ENCODE results near the gene MIEF1. TPM values are rescaled to one million over a fixed set of nuclear protein-coding genes. Genes with fewer than 3 reads are reported as not detected.

The MIEF1 gene
- total RNA-seq (ENCODE audit: unreplicated experiment) = 29.2 TPM
- long read RNA-seq, full-length matches to known transcripts = 10 of 18 reads
- long read RNA-seq, partial matches to known transcripts = 1 of 18 reads
- long read RNA-seq, other reads (novel, unspliced or antisense) = 7 of 18 reads

DNA sequence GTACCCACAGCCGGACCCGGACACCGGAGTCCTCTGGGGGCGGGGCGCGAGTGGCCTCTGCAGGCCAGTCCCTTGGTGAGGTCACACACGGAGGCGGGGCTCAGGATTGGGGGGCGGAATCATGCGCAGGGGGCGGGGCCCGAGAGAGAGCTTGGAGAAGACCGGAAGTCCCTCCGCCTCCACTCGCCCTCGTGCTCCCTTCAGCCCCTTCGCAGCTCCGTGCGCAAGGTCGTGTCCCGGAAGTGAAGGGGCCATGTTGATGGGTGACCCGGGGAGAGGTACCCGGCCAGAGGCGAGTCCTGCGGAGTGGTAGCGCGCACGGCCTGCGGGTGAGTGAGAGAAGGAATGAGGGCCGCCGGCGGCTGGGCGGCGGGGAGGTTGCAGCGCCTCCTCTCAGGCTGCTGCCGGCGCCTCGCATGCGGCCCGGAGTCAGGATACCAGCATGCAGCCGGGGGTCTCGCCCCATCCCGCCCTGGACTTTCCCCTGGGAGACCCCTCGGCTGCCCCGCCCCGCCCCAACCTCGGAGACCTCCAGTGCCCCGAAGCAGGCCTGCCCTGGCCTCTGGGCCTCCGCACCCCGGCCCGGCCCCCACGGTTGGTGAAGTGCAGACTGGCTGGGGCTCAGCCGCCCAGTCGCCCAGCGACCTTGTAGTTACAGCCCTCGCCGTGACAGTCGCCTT is at the start of gene MIEF1:
MIEF1 (plus strand) TSS at position 182 of the 680 bp plus-strand sequence. CDS start 9,005 bp downstream, outside the sequence.
- peak; percentile 93 for DNase-seq (ENCODE audit: low spot score)
- Mint-ChIP-seq H3K27me3 (ENCODE audit: unreplicated experiment) (peaks cover 7% of the 10 kb centered on the region), H3K27ac (ENCODE audit: unreplicated experiment) (peak within 1 kb of the TSS; percentile 79), H3K9me3 (ENCODE audit: unreplicated experiment) (no peaks in the 10 kb centered on the region), H3K4me3 (ENCODE audit: unreplicated experiment) (peak within 1 kb of the TSS; percentile 98), H3K4me1 (ENCODE audit: unreplicated experiment) (peaks cover 20% of the 10 kb centered on the region), H3K36me3 (ENCODE audit: low read depth, unreplicated experiment) (peaks cover 31% of the 10 kb centered on the region)
- TF ChIP-seq, protein P1, sequence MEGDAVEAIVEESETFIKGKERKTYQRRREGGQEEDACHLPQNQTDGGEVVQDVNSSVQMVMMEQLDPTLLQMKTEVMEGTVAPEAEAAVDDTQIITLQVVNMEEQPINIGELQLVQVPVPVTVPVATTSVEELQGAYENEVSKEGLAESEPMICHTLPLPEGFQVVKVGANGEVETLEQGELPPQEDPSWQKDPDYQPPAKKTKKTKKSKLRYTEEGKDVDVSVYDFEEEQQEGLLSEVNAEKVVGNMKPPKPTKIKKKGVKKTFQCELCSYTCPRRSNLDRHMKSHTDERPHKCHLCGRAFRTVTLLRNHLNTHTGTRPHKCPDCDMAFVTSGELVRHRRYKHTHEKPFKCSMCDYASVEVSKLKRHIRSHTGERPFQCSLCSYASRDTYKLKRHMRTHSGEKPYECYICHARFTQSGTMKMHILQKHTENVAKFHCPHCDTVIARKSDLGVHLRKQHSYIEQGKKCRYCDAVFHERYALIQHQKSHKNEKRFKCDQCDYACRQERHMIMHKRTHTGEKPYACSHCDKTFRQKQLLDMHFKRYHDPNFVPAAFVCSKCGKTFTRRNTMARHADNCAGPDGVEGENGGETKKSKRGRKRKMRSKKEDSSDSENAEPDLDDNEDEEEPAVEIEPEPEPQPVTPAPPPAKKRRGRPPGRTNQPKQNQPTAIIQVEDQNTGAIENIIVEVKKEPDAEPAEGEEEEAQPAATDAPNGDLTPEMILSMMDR (IDR thresholded peaks at IDR 0.05; ENCODE audit: unreplicated experiment) = no peak

DNA sequence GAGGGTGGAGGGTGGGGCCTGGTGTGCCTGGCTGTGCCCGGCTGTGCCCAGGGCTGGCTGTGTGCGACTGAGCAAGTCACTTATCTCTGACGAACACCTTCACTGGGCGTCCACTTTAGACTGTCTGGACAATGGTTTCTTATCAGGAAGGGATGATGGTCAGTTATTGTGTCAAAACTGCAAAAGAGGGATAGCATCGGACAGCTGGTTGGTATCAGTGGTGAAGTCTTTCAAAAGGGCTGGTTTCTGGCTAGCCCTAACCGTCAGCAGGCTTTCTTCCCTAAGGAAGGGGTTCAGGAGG is 49.4 kb upstream of the MIEF1 start:
- peaks cover 12% of the 10 kb centered on the region for H3K4me1 Mint-ChIP-seq (ENCODE audit: unreplicated experiment)
- TF ChIP-seq, protein P1 (IDR thresholded peaks at IDR 0.05; ENCODE audit: unreplicated experiment) = no peak
- peak overlapping the region; percentile 9 for H3K4me3 Mint-ChIP-seq (ENCODE audit: unreplicated experiment)
- H3K9me3 Mint-ChIP-seq (ENCODE audit: unreplicated experiment) = no peaks in the 10 kb centered on the region
- DNase-seq (ENCODE audit: low spot score) = no peak
- H3K27me3 Mint-ChIP-seq (ENCODE audit: unreplicated experiment) = peaks cover 12% of the 10 kb centered on the region
- no peaks in the 10 kb centered on the region for H3K36me3 Mint-ChIP-seq (ENCODE audit: low read depth, unreplicated experiment)
- no peak overlapping the region for H3K27ac Mint-ChIP-seq (ENCODE audit: unreplicated experiment)

DNA sequence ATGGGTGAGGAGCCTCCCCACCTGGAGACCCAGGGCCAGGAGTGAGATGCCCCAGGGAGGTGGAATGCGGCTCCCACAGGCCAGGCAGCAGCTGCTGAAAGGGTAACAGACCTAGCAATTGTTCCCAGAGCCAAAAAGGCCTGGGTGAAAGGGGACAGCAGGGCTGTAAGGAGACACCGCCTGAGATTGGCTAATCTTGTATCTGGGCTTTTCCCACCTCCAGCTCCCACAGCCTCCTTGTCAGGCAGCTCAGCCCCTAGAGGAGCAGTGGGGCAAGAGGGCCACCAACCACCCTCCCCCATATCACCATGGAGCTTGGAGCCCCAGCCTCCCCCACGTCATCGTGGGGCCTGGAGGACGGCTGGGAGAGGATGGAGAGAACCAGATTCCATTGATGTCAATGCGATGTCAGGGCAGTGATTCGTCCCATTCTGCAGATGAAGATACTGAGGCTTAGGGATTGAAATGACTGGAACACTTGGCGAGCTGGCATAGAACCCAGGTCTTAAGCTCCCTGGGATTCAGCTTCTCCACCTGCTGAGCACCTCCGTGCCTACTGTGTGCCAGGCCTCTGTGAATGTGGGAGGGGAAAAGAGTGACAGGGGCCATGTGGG is 48.2 kb upstream of the MIEF1 start:
- Mint-ChIP-seq H3K9me3 (ENCODE audit: unreplicated experiment) (no peaks in the 10 kb centered on the region), H3K4me1 (ENCODE audit: unreplicated experiment) (peaks cover 12% of the 10 kb centered on the region), H3K4me3 (ENCODE audit: unreplicated experiment) (no peak overlapping the region), H3K27ac (ENCODE audit: unreplicated experiment) (no peak overlapping the region), H3K27me3 (ENCODE audit: unreplicated experiment) (peaks cover 20% of the 10 kb centered on the region), H3K36me3 (ENCODE audit: low read depth, unreplicated experiment) (no peaks in the 10 kb centered on the region)
- TF ChIP-seq, protein P1 (IDR thresholded peaks at IDR 0.05; ENCODE audit: unreplicated experiment) = no peak
- DNase-seq (ENCODE audit: low spot score) = no peak

DNA sequence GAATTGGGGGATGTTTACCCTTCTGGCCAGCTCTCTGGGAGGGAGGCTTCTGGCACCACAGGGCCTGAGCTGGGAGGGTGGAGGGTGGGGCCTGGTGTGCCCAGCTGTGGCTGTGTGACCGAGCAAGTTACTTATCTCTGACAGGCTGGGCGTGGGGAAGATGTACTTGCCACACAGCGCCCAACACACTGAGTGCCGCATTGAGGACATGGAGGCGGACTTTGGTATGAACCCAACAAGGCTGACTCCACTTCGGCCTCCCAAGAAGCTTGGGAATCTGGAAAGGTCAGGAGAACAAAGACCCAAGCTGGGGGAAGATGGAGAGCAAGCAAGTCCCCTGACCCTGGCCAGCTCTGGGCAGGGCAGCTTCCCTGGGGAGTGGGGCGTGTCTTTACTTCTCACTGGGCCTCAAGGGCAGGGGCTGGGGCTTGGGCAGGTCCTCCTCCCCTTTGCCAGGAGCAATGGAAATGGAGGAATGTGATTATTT is 47.7 kb upstream of the MIEF1 start:
- no peak for DNase-seq (ENCODE audit: low spot score)
- H3K4me1 Mint-ChIP-seq (ENCODE audit: unreplicated experiment) = peaks cover 12% of the 10 kb centered on the region
- no peaks in the 10 kb centered on the region for H3K36me3 Mint-ChIP-seq (ENCODE audit: low read depth, unreplicated experiment)
- no peak overlapping the region for H3K27ac Mint-ChIP-seq (ENCODE audit: unreplicated experiment)
- peaks cover 20% of the 10 kb centered on the region for H3K27me3 Mint-ChIP-seq (ENCODE audit: unreplicated experiment)
- TF ChIP-seq, protein P1 (IDR thresholded peaks at IDR 0.05; ENCODE audit: unreplicated experiment) = no peak
- H3K4me3 Mint-ChIP-seq (ENCODE audit: unreplicated experiment) = no peak overlapping the region
- H3K9me3 Mint-ChIP-seq (ENCODE audit: unreplicated experiment) = no peaks in the 10 kb centered on the region
